Measurements from ENCODE around the gene NRP1.

NRP1 gene

GRCh38 chr10:33212061-33212748, 122.3 kb downstream of the NRP1 start:
- DNase-seq (ENCODE audit: low read depth in 3 of 3): no peak

- no peak for DNase-seq (ENCODE audit: low read depth in 3 of 3)
Measured at GRCh38 chr10:33211106-33211878, 123.2 kb downstream of the NRP1 start.

- no peak for DNase-seq (ENCODE audit: low read depth in 3 of 3)
Measured at GRCh38 chr10:33209802-33210201, 124.7 kb downstream of the NRP1 start.

- DNase-seq (ENCODE audit: low read depth in 3 of 3): no peak
Measured at GRCh38 chr10:33208166-33208565, 126.3 kb downstream of the NRP1 start.

GRCh38 chr10:33204031-33204430, 130.4 kb downstream of the NRP1 start:
- no peak for DNase-seq (ENCODE audit: low read depth in 3 of 3)

GRCh38 chr10:33201971-33202370, 132.5 kb downstream of the NRP1 start:
- DNase-seq (ENCODE audit: low read depth in 3 of 3): no peak

GRCh38 chr10:33201056-33201780, 133.2 kb downstream of the NRP1 start:
- no peak for DNase-seq (ENCODE audit: low read depth in 3 of 3)

- DNase-seq (ENCODE audit: low read depth in 3 of 3): no peak
Measured at GRCh38 chr10:33199731-33200232, 134.7 kb downstream of the NRP1 start.

GRCh38 chr10:33198610-33199009, 135.9 kb downstream of the NRP1 start:
- no peak for DNase-seq (ENCODE audit: low read depth in 3 of 3)

- DNase-seq (ENCODE audit: low read depth in 3 of 3): no peak
Measured at GRCh38 chr10:33196710-33197491, 137.6 kb downstream of the NRP1 start.

- no peak for DNase-seq (ENCODE audit: low read depth in 3 of 3)
Measured at GRCh38 chr10:33196377-33196706, 138.1 kb downstream of the NRP1 start.

GRCh38 chr10:33195608-33196376, 138.7 kb downstream of the NRP1 start:
- DNase-seq (ENCODE audit: low read depth in 3 of 3): no peak

- no peak for DNase-seq (ENCODE audit: low read depth in 3 of 3)
Measured at GRCh38 chr10:33193701-33194521, 140.6 kb downstream of the NRP1 start.

GRCh38 chr10:33193057-33193700, 141.3 kb downstream of the NRP1 start:
- DNase-seq (ENCODE audit: low read depth in 3 of 3): peak; percentile 56 to 65 (median 60)

GRCh38 chr10:33192190-33192589, 142.3 kb downstream of the NRP1 start:
- no peak for DNase-seq (ENCODE audit: low read depth in 3 of 3)

- no peak for DNase-seq (ENCODE audit: low read depth in 3 of 3)
Measured at GRCh38 chr10:33190406-33190805, 144.1 kb downstream of the NRP1 start.

- no peak for DNase-seq (ENCODE audit: low read depth in 3 of 3)
Measured at GRCh38 chr10:33189808-33190207, 144.7 kb downstream of the NRP1 start.

GRCh38 chr10:33189363-33189762, 145.1 kb downstream of the NRP1 start:
- no peak for DNase-seq (ENCODE audit: low read depth in 3 of 3)

- no peak for DNase-seq (ENCODE audit: low read depth in 3 of 3)
Measured at GRCh38 chr10:33187427-33187999, 147.0 kb downstream of the NRP1 start.

All from stimulated activated CD4-positive, alpha-beta T cell treated with anti-CD3 and anti-CD28 coated beads, TNF-alpha, amount 100 ng/mL, for 4 hours (primary cell).